Upper lobe of left lung (tissue), 4 donors: ENCODE results near the gene CCDC112.

Source experiments
- POLR2A ChIP-seq, 4 donors: fragments of 450-650 bp; IDR thresholded peaks; one replicate each; pipeline ENCODE4 v1.5.1; 2016 to 2017; ENCODE audit warnings: antibody characterized with exemption in 4 of 4, mild to moderate bottlenecking in 2 of 4
- TF ChIP-seq, protein P1 (sequence below), 6 experiments: fragments of 450-650 bp in 4 of 6; fragments of 200-600 bp in 2 of 6; sonication (generic) in 2 of 6; IDR thresholded peaks; one replicate each; pipeline ENCODE4 v1.5.1; 2016 to 2019; ENCODE audit warnings: antibody characterized with exemption in 6 of 6

DNA sequence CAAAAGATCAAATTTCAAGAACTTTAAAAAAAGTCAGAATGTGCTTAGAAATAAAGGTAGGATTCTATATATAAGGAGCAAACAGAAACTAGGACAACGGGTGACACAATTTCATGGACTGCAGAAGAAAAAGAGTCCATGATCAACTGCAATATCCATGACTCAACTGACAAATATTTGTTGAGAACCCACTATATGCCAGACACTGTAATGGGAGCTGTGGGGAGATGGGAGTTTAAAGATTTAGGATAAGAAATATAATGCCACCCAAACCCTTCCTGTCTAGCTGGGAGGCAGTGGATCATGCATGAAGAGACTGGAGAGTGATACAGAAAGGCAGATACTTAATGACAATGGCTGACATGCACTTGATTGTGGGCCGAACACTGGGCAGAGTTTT lies 27.6 kb upstream of the CCDC112 start:
- no peak for TF ChIP-seq POLR2A (IDR thresholded peaks at IDR 0.05)
- TF ChIP-seq, protein P1, sequence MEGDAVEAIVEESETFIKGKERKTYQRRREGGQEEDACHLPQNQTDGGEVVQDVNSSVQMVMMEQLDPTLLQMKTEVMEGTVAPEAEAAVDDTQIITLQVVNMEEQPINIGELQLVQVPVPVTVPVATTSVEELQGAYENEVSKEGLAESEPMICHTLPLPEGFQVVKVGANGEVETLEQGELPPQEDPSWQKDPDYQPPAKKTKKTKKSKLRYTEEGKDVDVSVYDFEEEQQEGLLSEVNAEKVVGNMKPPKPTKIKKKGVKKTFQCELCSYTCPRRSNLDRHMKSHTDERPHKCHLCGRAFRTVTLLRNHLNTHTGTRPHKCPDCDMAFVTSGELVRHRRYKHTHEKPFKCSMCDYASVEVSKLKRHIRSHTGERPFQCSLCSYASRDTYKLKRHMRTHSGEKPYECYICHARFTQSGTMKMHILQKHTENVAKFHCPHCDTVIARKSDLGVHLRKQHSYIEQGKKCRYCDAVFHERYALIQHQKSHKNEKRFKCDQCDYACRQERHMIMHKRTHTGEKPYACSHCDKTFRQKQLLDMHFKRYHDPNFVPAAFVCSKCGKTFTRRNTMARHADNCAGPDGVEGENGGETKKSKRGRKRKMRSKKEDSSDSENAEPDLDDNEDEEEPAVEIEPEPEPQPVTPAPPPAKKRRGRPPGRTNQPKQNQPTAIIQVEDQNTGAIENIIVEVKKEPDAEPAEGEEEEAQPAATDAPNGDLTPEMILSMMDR (IDR thresholded peaks at IDR 0.05), result no peak
